ENCODE results near the gene LPAR5. TPM values are rescaled to one million over a fixed set of nuclear protein-coding genes. Genes with fewer than 3 reads are reported as not detected.

Gene LPAR5
- total RNA-seq, 2 experiments from 2014 or later, result 6.6 to 8.1 TPM

DNA sequence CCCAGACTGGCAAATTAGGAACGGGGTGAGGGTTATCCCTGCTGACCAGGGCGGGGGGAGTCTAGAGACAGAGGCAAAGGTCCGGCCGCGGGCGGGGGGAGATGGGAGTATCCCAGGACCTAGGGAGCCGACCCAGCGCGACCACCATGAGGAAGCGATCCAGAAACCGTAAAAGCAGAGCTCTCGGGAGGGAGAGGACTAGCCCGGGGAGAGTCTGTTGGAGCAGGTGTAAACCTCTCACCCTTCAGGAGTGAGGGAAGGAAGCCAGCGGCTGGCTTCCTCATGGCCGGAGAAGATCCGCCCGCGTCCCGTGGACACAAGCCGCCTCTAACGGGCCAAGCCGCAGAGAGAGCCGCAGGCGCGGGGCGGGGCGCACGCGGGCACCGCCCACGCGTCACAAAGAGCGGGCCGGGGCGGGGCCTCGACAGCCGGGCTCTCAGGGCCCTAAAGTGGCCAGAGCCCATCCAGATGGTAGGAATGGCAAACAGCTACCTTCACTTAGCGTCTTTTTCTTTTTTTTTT, 11.4 kb upstream of the LPAR5 start, which contains the start of gene ACRBP:
TSS of gene ACRBP (minus strand) at position 350 of the 522 bp plus-strand sequence. CDS start at position 284, 66 bp downstream.
- Mint-ChIP-seq H3K9me3 (peaks cover 10% of the 10 kb centered on the region), H3K4me1 (ENCODE audit: low read depth) (peaks cover 10% of the 10 kb centered on the region), H3K27ac (peak within 1 kb of the TSS; percentile 56), H3K36me3 (ENCODE audit: low read depth) (peaks cover 21% of the 10 kb centered on the region), H3K27me3 (no peaks in the 10 kb centered on the region), H3K4me3 (peak within 1 kb of the TSS; percentile 67)
- ATAC-seq (peak; percentile 84), DNase-seq (peak; percentile 40)
- TF ChIP-seq, protein P1, sequence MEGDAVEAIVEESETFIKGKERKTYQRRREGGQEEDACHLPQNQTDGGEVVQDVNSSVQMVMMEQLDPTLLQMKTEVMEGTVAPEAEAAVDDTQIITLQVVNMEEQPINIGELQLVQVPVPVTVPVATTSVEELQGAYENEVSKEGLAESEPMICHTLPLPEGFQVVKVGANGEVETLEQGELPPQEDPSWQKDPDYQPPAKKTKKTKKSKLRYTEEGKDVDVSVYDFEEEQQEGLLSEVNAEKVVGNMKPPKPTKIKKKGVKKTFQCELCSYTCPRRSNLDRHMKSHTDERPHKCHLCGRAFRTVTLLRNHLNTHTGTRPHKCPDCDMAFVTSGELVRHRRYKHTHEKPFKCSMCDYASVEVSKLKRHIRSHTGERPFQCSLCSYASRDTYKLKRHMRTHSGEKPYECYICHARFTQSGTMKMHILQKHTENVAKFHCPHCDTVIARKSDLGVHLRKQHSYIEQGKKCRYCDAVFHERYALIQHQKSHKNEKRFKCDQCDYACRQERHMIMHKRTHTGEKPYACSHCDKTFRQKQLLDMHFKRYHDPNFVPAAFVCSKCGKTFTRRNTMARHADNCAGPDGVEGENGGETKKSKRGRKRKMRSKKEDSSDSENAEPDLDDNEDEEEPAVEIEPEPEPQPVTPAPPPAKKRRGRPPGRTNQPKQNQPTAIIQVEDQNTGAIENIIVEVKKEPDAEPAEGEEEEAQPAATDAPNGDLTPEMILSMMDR (IDR thresholded peaks at IDR 0.05), result no peak
- intact Hi-C loops (cut with micrococcal nuclease), result no loop called here
- POLR2A ChIA-PET, result interaction anchor here (1.4 to 2.1 kb wide), 3 partner anchors 10 to 42 kb away, joined by 3 to 5 read pairs (median 4); partner anchors contain the start of gene ZNF384
- CTCF ChIA-PET, result interaction anchor here (2.1 kb wide), 1 partner anchor 27 kb away, joined by 5 read pairs; no protein-coding TSS in a partner anchor

DNA sequence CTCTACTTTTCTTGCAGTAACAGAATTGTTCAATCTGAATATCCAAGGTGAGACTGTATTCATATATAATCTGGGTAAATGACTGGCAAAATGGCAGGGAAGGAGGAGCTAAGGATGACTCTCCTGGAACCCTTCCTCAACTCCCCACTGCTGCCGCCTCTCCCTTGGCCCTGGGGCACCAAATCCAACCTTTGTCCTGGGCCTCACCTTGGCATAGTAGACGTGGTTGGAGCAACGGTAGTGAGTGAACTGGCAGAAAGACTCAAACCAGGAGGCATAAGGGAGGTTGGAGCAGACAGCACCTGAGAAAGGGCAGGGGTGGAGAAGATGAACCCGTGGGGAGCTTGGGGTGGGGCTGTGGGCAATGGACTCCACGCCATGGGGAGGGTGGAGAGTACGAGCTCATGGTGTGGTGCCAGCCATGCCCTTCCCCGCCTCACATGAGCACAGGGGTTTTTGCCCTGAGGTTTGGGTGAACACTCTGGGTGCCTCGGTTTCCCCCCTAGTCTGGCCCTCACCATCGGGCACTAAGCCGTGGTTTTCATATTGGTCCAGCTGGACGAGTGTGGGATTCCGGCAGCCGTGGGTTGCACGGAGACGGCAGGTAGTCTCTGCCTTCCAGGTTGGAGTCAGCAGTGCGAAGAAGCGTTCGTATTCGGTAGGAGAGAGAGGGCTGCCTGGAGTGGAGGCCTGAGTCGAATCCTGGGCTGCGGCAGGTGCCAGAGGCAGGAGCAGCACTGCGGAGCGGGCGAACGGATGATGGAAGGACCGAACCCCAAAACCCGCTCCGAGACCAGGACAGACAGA, 10.7 kb upstream of the LPAR5 start:
- TF ChIP-seq, protein P1 (IDR thresholded peaks at IDR 0.05), result no peak
- H3K27ac Mint-ChIP-seq, result peak overlapping the region; percentile 56
- CTCF ChIA-PET, result interaction anchor here (2.1 kb wide), 1 partner anchor 26 kb away, joined by 5 read pairs; no protein-coding TSS in a partner anchor
- POLR2A ChIA-PET, result interaction anchor here (1.4 to 2.1 kb wide), 3 partner anchors 10 to 42 kb away, joined by 3 to 5 read pairs (median 4); partner anchors contain the start of gene ZNF384
- H3K27me3 Mint-ChIP-seq, result no peaks in the 10 kb centered on the region
- peak overlapping the region; percentile 67 for H3K4me3 Mint-ChIP-seq
- peaks cover 10% of the 10 kb centered on the region for H3K4me1 Mint-ChIP-seq (ENCODE audit: low read depth)
- intact Hi-C loops (cut with micrococcal nuclease), result no loop called here
- ATAC-seq (no peak), DNase-seq (no peak)
- H3K9me3 Mint-ChIP-seq, result peaks cover 10% of the 10 kb centered on the region
- peaks cover 19% of the 10 kb centered on the region for H3K36me3 Mint-ChIP-seq (ENCODE audit: low read depth)

DNA sequence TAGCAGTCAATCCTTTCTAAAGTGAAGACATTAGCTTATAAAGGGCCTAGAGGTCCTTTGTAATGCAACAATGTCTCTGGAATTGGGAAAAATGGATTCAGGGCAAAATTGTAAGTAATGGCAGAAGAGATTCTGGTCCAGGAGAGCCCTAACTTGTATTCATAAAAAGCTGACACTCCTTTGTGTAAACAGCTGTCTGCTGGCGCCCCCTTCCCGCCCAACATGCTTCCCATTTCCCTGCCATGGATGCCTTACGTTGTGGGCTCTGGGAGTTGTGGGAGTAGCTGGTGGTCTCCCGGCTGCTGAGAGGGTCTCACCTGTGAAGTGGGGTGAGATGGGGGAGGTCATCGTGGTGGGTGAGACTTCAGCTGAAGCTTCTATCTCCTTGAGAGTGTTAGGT, 9.1 kb upstream of the LPAR5 start:
- Mint-ChIP-seq H3K9me3 (peaks cover 10% of the 10 kb centered on the region), H3K4me1 (ENCODE audit: low read depth) (peaks cover 10% of the 10 kb centered on the region), H3K27ac (no peak overlapping the region), H3K36me3 (ENCODE audit: low read depth) (peaks cover 19% of the 10 kb centered on the region), H3K4me3 (no peak overlapping the region), H3K27me3 (no peaks in the 10 kb centered on the region)
- TF ChIP-seq, protein P1 (IDR thresholded peaks at IDR 0.05), result no peak
- POLR2A ChIA-PET, result interaction anchor here (0.9 to 3.3 kb wide), 2 partner anchors 10 to 222 kb away, joined by 3 to 15 read pairs; partner anchors contain the start of gene LPAR5
- intact Hi-C loops (cut with micrococcal nuclease), result no loop called here
- DNase-seq (no peak), ATAC-seq (no peak)
- CTCF ChIA-PET, result interaction anchor here (1.4 to 2.0 kb wide), 3 partner anchors 10 to 40 kb away, joined by 3 to 8 read pairs (median 6); partner anchors contain the start of gene LPAR5

DNA sequence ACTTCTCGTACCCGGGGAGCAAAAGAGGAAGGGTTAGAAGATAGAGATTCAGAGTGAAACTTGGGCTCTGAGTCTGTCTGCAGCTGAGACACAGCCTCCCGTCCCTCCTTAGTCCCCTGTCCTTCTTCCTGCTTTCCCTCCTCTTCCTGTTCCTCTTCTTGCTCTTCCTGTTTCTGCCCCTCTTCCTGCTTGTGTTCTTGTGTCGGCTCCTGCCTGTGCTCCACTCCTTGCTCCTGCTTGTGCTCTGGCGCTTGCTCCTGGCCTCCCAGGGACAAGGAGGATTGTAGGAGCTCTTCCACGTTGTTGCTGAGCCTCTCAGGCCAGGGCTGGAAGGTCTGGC, 8.5 kb upstream of the LPAR5 start:
- H3K27ac Mint-ChIP-seq, result no peak overlapping the region
- no peak for DNase-seq
- CTCF ChIA-PET, result interaction anchor here (0.6 to 2.0 kb wide), 6 partner anchors 9 to 40 kb away, joined by 3 to 8 read pairs (median 4); partner anchors contain the start of gene LPAR5

More for the DNA sequence above, 8.5 kb upstream of the LPAR5 start:
- TF ChIP-seq, protein P1 (IDR thresholded peaks at IDR 0.05), result no peak
- Mint-ChIP-seq H3K9me3 (peaks cover 10% of the 10 kb centered on the region), H3K27me3 (no peaks in the 10 kb centered on the region), H3K4me3 (no peak overlapping the region), H3K4me1 (ENCODE audit: low read depth) (peaks cover 10% of the 10 kb centered on the region), H3K36me3 (ENCODE audit: low read depth) (peaks cover 19% of the 10 kb centered on the region)
- ATAC-seq, result no peak
- POLR2A ChIA-PET, result interaction anchor here (0.9 to 3.3 kb wide), 3 partner anchors 9 to 223 kb away, joined by 3 to 15 read pairs (median 6); partner anchors contain the start of gene LPAR5
- intact Hi-C loops (cut with micrococcal nuclease), result no loop called here
